Brain microvascular endothelial cell (primary cell): ENCODE data around the gene CD247.

Experiments
- DNase-seq: peaks from one replicate; pipeline ENCODE4 v3.0.0-alpha.2; 2020
- H3K27ac ChIP-seq: fragments of 250-450 bp; sonication (Bioruptor Pico); 2 replicates; pipeline ENCODE4 v1.5.1; 2020; ENCODE audit warnings: mild to moderate bottlenecking, moderate library complexity
- H3K27me3 ChIP-seq: fragments of 250-450 bp; sonication (Bioruptor Pico); replicated peaks from 2 replicates; pipeline ENCODE4 v1.5.1; 2020; ENCODE audit warnings: mild to moderate bottlenecking
- H3K36me3 ChIP-seq: fragments of 250-450 bp; sonication (Bioruptor Pico); replicated peaks from 2 replicates; pipeline ENCODE4 v1.5.1; 2020; ENCODE audit warnings: mild to moderate bottlenecking
- H3K4me3 ChIP-seq: 2 replicates; pipeline ENCODE4 v1.5.1; 2011; ENCODE audit warnings: low read depth, mild to moderate bottlenecking, control low read depth, low read length, moderate library complexity
- CTCF ChIP-seq: IDR thresholded peaks from 2 replicates; pipeline ENCODE4 v1.5.1; 2011; ENCODE audit warnings: low read depth, mild to moderate bottlenecking, moderate library complexity, low read length, control low read depth, inconsistent platforms; ENCODE audit errors: missing control alignments
- in situ Hi-C: cut with HindIII; loops from 2 replicates; pipeline ENCODE4 v1.10.0; 2017; ENCODE audit warnings: low sequenced_read_pairs, low pct_ligation_motif_present

The CD247 gene

GRCh38 chr1:167512046-167512654, 6.2 kb downstream of the CD247 start:
- in situ Hi-C loops = no loop called here
- no peak for TF ChIP-seq CTCF
- Histone ChIP-seq H3K4me3 (no peak overlapping the region), H3K27ac (no peak overlapping the region), H3K36me3 (no peaks in the 10 kb centered on the region), H3K27me3 (no peaks in the 10 kb centered on the region)
- DNase-seq = no peak

GRCh38 chr1:167511374-167511986, 6.8 kb downstream of the CD247 start:
- H3K36me3 ChIP-seq = no peaks in the 10 kb centered on the region
- TF ChIP-seq CTCF = no peak
- no peak overlapping the region for H3K4me3 ChIP-seq
- no peaks in the 10 kb centered on the region for H3K27me3 ChIP-seq
- no peak for DNase-seq
- H3K27ac ChIP-seq = no peak overlapping the region
- in situ Hi-C loops = no loop called here

- TF ChIP-seq CTCF = no peak
- no peak overlapping the region for H3K27ac ChIP-seq
- in situ Hi-C loops = no loop called here
- H3K4me3 ChIP-seq = no peak overlapping the region
- no peak for DNase-seq
- no peaks in the 10 kb centered on the region for H3K36me3 ChIP-seq
- H3K27me3 ChIP-seq = no peaks in the 10 kb centered on the region
These were observed 7.4 kb downstream of the CD247 start for GRCh38 chr1:167510881-167511280.

GRCh38 chr1:167510244-167510643, 8.1 kb downstream of the CD247 start:
- Histone ChIP-seq H3K36me3 (no peaks in the 10 kb centered on the region), H3K4me3 (no peak overlapping the region), H3K27me3 (no peaks in the 10 kb centered on the region), H3K27ac (no peak overlapping the region)
- TF ChIP-seq CTCF = no peak
- in situ Hi-C loops = no loop called here
- DNase-seq = no peak

- in situ Hi-C loops = no loop called here
- H3K4me3 ChIP-seq = no peak overlapping the region
These were observed 8.7 kb downstream of the CD247 start for GRCh38 chr1:167509587-167509986.

More at GRCh38 chr1:167509587-167509986, 8.7 kb downstream of the CD247 start:
- Histone ChIP-seq H3K36me3 (no peaks in the 10 kb centered on the region), H3K27me3 (peaks cover under 1% of the 10 kb centered on the region), H3K27ac (no peak overlapping the region)
- TF ChIP-seq CTCF = no peak
- no peak for DNase-seq
